K562 treated with DMSO at 1 percent for 4 hours (cell line): Measurements from ENCODE around the gene TRIM14. TPM values are rescaled to one million over a fixed set of nuclear protein-coding genes. Genes with fewer than 3 reads are reported as not detected.

Source experiments
- total RNA-seq: library from RNA; unstranded; fragments of 300-600 nt; gene quantifications from 2 replicates; pipeline ENCODE4 v1.2.3, GENCODE V29; 2022; ENCODE audit not compliant: insufficient read depth

TRIM14 gene, protein sequence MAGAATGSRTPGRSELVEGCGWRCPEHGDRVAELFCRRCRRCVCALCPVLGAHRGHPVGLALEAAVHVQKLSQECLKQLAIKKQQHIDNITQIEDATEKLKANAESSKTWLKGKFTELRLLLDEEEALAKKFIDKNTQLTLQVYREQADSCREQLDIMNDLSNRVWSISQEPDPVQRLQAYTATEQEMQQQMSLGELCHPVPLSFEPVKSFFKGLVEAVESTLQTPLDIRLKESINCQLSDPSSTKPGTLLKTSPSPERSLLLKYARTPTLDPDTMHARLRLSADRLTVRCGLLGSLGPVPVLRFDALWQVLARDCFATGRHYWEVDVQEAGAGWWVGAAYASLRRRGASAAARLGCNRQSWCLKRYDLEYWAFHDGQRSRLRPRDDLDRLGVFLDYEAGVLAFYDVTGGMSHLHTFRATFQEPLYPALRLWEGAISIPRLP
- total RNA-seq: 12.1 and 14.7 TPM in 2 replicates

DNA sequence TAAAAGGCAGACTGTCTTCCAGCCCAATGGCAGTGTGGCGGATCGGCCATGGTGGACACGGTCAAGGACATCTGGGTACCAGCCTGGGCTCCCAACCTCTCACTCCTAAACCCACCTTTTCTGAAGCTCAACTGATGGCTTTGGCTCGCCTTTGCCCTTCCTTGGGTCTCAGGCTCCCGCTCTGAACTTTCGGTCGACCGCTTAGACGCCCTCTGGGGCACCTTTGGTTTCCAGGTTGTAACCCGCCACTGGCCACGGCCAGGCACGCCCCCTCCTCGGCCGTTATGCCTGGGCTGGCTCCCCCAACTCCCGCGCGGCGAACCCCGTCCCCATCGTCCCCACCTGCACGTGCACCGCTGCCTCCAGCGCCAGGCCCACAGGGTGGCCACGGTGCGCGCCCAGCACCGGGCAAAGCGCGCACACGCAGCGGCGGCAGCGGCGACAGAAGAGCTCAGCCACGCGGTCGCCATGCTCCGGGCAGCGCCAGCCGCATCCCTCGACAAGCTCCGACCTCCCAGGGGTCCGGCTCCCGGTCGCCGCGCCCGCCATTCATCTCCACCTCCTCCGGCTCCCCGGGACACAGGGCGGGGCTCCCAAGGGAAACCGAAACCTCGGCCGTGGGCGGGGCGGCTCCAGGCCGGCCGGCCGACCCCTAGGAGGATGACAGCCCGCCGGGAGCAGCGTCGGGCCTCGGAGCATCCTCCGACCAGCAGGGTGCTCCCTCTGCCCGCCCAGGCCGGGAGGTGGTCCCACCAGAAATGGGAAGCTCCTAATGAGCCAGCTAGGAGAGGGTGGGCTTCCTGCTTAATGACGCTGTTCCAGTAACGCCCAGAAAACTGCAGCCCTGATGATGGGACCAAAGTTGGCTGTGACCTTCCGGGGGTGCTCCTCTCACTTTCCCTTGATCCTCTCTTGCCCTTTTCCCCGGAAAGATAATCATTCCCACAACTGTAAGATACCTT lies at the start of gene TRIM14:
Gene TRIM14 (minus strand): TSS at position 583 of the 962 bp plus-strand sequence. CDS start 34 bp downstream, at position 549.

GRCh38 chr9:98056269-98057137 lies 62.5 kb downstream of the TRIM14 start, which contains the start of gene NANS:
Gene NANS (plus strand): TSS chr9:98056732. CDS start chr9:98056809, 77 bp downstream.

Other genes starting within 250 kb of the TRIM14 start
- gene TRMO, start 196.7 kb downstream of the TRIM14 start, total RNA-seq: 4.7 and 8.6 TPM in 2 replicates
- gene HEMGN, start 181.1 kb downstream of the TRIM14 start, total RNA-seq: 6.6 and 7.4 TPM in 2 replicates
- 348 and 405 TPM in 2 replicates for gene ANP32B, start 135.9 kb downstream of the TRIM14 start, total RNA-seq
- gene NANS, start 62.5 kb downstream of the TRIM14 start, total RNA-seq: 251 and 260 TPM in 2 replicates
- gene CORO2A, start 73.4 kb upstream of the TRIM14 start, total RNA-seq: 10.4 and 12.6 TPM in 2 replicates
- 5.7 and 8.3 TPM in 2 replicates for gene TBC1D2, start 136.4 kb upstream of the TRIM14 start, total RNA-seq